Measurements from ENCODE around the gene FBXO46.

The FBXO46 gene

GRCh38 chr19:45682117-45682516 is 48.6 kb downstream of the FBXO46 start:
- DNase-seq (ENCODE audit: low read depth): no peak

- peak; percentile 75 for DNase-seq (ENCODE audit: low read depth)
Measured at GRCh38 chr19:45681391-45682015, 49.2 kb downstream of the FBXO46 start.

- DNase-seq (ENCODE audit: low read depth): peak; percentile 82
Measured at GRCh38 chr19:45677351-45678230, 53.1 kb downstream of the FBXO46 start.

- DNase-seq (ENCODE audit: low read depth): peak; percentile 83
Measured at GRCh38 chr19:45676851-45677263, 53.8 kb downstream of the FBXO46 start.

- no peak for DNase-seq (ENCODE audit: low read depth)
Measured at GRCh38 chr19:45674946-45675345, 55.8 kb downstream of the FBXO46 start.

GRCh38 chr19:45670670-45671453 is 59.8 kb downstream of the FBXO46 start:
- DNase-seq (ENCODE audit: low read depth): no peak

DNA sequence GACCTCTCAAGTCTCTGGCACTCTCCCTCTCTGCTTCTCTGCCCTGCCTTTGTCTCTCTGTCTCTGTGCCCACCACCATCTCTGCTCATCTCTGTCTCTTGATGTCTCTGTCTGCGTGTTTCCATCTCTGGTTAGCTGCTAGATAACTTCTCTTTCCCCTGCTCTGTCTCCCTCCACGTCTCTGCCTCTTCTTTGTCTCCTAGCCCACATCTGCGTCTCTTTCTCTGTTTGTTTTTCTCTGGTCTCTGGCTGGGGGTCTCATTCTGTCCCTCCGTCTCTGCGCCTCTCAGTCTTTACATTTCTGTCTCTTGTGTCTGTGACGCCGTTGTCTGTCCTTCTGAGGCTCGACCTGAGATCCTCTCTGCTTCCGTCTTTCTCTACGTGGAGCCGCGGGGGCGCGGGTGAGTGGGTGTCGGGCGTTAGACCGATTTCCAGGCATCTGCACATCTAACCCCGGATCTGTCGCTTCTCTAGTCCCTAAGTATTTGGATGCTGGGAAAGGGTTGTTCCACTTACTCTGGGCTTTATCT is 62.3 kb downstream of the FBXO46 start:
- peak; percentile 38 for DNase-seq (ENCODE audit: low read depth)

DNA sequence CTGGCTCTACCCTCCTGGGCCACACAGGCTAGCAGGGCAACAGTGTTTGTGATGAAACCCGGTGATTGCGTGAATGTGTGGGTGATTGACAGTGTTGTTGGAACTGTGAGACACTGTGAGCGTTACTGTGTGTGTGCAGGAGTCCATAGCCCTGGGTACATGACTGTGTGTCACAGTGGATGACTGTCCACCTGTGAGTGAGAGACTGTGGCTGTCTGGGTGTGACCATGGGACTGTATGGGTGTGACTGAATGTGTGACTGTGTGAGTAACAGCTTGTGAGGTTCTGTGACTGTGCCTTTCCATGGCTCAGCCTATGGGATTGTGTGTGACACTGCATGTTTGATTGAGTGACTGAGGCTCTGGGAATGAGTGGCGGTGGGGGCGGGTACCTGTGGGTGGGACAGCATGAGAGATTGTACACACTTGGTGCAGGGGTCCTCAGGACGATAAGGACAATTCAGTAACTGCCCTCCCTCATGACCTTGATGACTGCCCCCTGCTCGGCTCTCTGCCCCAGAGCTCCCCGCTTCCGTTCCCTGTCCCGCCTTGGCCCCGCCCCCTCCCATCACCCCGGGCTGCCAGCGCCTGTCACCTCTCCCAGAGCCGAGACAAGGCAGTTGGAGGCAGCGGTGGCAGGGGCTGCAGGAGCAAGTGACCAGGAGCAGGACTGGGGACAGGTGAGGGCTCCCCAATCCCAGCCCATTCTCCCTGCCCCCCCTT is 62.9 kb downstream of the FBXO46 start, which contains the start of gene GIPR:
TSS of gene GIPR (plus strand) at position 602 of the 722 bp plus-strand sequence. CDS start 1,300 bp downstream, outside the sequence.
- no peak for DNase-seq (ENCODE audit: low read depth)

DNA sequence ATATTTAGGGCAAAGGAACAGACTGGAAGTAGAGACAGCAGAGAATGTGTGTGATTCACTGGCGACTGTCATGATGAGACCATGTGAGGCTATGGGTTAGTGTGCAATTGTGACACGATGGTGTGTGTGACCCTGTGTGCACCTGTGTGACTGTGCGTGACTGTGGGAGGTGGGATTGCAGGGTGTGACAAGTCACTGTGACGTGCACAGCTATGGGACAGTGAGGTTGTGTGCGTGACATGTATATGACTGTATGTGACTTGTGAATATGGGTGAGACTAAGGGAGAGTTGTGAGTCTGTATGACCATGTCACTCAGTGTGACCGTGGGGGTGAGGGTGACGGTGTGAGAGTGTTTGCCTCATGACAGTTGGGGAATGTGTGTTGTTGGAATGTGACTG is 66.1 kb downstream of the FBXO46 start:
- no peak for DNase-seq (ENCODE audit: low read depth)

DNA sequence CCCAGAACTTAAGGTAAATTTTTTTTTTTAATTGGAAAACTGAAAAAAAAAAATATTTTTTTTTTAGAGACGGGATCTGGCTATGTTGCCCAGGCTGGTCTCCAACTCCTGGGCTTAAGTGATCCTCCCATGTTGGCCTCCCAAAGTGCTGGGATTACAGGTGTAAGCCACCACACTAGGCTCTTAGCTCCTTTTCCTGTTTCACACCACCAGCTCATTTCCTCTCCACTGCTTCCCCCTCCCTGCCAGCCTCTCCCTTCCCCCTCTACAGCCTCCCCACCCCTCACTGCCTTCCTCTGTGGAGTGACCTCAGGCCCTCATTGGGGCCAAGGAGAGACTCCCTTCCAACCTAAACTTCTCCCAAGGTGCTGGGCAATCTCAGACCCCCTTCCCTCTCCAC is 66.9 kb downstream of the FBXO46 start:
- DNase-seq (ENCODE audit: low read depth): no peak

- no peak for DNase-seq (ENCODE audit: low read depth)
Measured at GRCh38 chr19:45660636-45661035, 70.1 kb downstream of the FBXO46 start.
